H1 (cell line): Measurements from ENCODE around the gene URB2. TPM values are rescaled to one million over a fixed set of nuclear protein-coding genes. Genes with fewer than 3 reads are reported as not detected.

Source experiments
- CREB1 ChIP-seq: IDR thresholded peaks from 2 replicates; pipeline ENCODE4 v1.6.1; 2012; ENCODE audit warnings: inconsistent platforms
- PHF8 ChIP-seq: fragments of 200-600 bp; sonication (generic); conservative IDR thresholded peaks from 2 replicates; pipeline ENCODE4 v1.7.1; 2012; ENCODE audit warnings: low read depth, mild to moderate bottlenecking, inconsistent platforms, low read length, moderate library complexity
- SIX5 ChIP-seq: IDR thresholded peaks from 2 replicates; pipeline ENCODE4 v1.6.1; 2011; ENCODE audit warnings: mild to moderate bottlenecking, low read depth, low read length
- polyA plus RNA-seq, 7 experiments: library from polyadenylated mRNA; depleted of rRNA in 3 of 7; stranded (reverse) in 5 of 7; unstranded in 2 of 7; fragments of >200 nt in 5 of 7; fragments of 200-250 nt in 2 of 7; gene quantifications; 1 replicate in 5 of 7; 2 replicates in 1 of 7; 4 replicates in 1 of 7; pipeline versions ENCODE4 v1.2.1 to v1.2.3, GENCODE V29; 2011 to 2013; ENCODE audit warnings: missing spikeins in 2 of 7, mixed read lengths in 2 of 7
- total RNA-seq: library from RNA; stranded (reverse); fragmentation: NEBNext Ultra II Directional; extraction: Animal tissue kit (Norgen Biotek cat#: 25700); gene quantifications from 2 replicates; pipeline ENCODE4 v1.2.1, GENCODE V29; 2021

URB2 gene
- total and polyA plus RNA-seq, 2 of the 8 experiments (the other 6 are each of a cell fraction or from before 2014, with no cell fraction given) = 13.7 to 33.0 TPM

DNA sequence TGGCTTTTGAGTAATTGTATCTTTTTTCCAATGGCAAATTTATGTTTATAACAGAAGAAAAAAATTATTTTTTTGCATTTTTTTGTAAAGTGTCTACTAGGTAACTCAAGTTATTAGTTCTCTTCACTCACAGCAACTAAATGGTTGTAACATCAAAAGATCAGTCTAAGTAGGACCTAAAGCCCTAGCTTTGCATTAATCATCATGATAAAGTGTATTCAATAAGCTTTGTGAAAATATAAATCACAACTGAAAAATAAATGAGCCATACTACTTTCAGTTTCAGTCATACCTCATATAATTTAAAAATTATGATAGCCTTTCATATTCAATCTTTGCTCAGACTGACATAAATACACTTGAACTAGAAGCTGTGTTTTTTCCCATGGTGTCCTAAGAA is 7.0 kb upstream of the URB2 start (continued):
- TF ChIP-seq SIX5 (no peak), PHF8 (no peak), CREB1 (no peak)
- TF ChIP-seq, all 59 proteins: peak for 0
